ENCODE results near the gene SMC1B.
"Not testable (repeated sequence)": the region's sequence is repeated elsewhere in the genome, so short reads cannot be mapped to it uniquely, and the experiment has no call there.

The SMC1B gene

DNA sequence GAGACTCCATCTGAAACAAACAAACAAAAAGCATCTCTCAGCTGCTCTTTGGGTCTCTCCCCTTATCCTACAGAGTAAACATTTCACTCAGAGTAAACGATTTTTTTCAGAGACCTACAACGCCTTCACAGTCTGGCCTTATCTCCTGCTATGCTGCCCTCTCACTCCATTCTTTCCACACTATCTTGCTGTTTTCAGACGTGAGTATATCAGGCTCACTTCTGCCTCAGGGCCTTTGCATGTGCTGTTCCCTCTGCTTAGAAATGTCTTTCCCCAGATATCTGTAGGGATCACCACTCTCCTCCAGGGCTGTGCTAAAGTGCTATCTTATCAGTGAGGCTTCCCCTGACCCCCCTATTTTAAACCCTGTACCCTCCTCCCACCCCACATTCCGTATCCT, 6.6 kb upstream of the SMC1B start:
- no peak for DNase-seq (ENCODE audit: low spot score)

DNA sequence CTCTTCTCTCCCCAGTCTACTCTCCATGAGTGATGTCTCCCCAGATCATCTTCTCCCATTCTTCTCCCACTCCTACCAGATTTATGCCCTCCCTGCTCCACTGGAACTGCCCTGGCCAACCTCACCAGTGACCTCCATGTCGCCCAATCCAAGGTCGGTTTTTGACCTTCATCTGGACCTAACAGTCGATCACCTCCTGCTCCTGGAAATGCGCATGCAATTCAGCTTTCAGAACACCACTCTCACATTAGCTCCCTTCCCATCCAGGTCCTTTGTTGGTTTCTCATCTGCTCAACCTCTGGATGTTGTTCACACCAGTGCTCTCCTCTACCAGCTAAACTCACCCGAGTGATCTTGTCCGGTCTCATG, 5.4 kb upstream of the SMC1B start:
- DNase-seq (ENCODE audit: low spot score) = no peak

DNA sequence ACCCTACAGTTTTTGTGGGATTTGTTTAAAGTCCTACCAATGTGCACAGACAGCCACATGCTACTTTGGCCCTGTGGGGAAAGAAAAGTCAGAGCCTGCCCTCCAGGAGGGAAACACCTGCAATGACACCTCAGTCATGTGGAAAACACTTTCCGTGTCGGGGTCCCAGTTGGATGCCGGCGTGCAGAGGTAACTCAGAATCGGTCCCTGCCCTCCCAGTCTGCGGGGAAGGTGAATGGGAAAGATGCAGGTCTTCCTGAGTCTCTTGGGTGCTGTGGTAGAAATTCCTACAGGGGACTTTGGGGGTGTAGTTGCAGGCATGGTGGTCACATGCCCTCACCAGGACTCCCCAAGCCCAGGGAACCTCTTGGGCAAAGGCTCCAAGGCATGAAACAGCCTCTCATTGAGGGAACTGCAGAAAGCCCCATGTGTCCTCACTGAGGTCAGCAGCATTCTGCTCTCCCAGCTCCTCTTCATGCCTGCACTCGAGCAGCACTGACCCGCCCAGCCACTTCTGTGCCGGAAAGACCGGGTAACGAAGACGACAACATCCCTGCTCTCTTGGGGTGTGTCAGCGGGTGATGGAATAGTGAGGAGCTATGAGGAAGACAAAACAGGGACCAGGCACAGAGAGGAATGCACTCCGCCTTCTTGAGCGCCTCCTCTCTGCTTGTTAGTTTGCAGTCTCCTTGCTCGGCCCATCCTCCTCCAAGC, 4.8 kb upstream of the SMC1B start:
- DNase-seq (ENCODE audit: low spot score) = no peak

GRCh38 chr22:45413013-45413367, 409 bp downstream of the SMC1B start:
- no peak for DNase-seq (ENCODE audit: low spot score)

- DNase-seq (ENCODE audit: low spot score) = no peak
These were observed 5.6 kb downstream of the SMC1B start for GRCh38 chr22:45407793-45408192.

- DNase-seq (ENCODE audit: low spot score) = no peak
These were observed 10.9 kb downstream of the SMC1B start for GRCh38 chr22:45402466-45402985.

GRCh38 chr22:45399712-45400445, 13.5 kb downstream of the SMC1B start:
- no peak for DNase-seq (ENCODE audit: low spot score)

GRCh38 chr22:45398214-45398613, 15.2 kb downstream of the SMC1B start:
- no peak for DNase-seq (ENCODE audit: low spot score)

GRCh38 chr22:45397806-45398205, 15.6 kb downstream of the SMC1B start:
- DNase-seq (ENCODE audit: low spot score) = peak; percentile 35

DNA sequence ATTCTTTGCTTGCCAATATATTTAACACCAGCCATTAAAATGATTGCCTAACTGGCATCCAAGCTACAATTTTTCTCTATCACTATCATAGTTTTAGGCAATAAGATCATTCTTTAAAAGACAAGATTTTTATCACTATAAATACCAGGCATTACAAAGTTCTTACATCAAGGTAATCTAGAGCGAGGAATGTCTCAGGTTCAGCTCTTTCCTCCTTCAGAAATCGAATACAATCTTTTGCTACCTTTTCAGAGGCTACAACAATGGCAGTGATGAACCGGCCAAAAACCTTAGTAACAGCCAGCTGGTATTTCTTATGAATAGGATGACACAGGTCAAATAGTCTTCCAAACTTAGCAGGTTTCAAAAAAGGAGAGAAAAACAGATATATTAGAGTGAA, 23.9 kb downstream of the SMC1B start:
- DNase-seq (ENCODE audit: low spot score) = no peak

GRCh38 chr22:45381348-45381747, 32.1 kb downstream of the SMC1B start:
- DNase-seq (ENCODE audit: low spot score) = no peak

GRCh38 chr22:45376703-45377102, 36.7 kb downstream of the SMC1B start:
- no peak for DNase-seq (ENCODE audit: low spot score)

- DNase-seq (ENCODE audit: low spot score) = no peak
These were observed 37.4 kb downstream of the SMC1B start for GRCh38 chr22:45376009-45376408.

DNA sequence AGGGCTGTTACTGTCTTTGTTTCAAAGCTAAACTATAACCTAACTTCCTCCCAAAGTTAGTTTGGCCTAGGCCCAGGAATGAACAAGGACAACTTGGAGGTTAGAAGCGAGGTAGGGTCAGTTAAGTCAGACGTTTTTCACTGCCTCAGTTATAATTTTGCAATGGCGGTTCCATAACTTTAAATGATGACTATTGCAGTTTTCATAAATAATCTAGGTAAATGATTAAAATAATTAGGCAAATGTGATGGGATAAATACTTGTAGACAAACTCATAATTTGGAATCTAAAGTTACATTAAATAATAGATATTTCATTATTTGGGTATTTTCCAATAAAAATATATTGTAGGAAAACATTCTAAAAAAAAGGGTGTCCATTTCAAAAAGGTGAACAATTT, 39.8 kb downstream of the SMC1B start:
- not testable (repeated sequence) for DNase-seq (ENCODE audit: low spot score)

- DNase-seq (ENCODE audit: low spot score) = no peak
These were observed 46.7 kb downstream of the SMC1B start for GRCh38 chr22:45366713-45367112.

- no peak for DNase-seq (ENCODE audit: low spot score)
These were observed 53.8 kb downstream of the SMC1B start for GRCh38 chr22:45359627-45360026.

DNA sequence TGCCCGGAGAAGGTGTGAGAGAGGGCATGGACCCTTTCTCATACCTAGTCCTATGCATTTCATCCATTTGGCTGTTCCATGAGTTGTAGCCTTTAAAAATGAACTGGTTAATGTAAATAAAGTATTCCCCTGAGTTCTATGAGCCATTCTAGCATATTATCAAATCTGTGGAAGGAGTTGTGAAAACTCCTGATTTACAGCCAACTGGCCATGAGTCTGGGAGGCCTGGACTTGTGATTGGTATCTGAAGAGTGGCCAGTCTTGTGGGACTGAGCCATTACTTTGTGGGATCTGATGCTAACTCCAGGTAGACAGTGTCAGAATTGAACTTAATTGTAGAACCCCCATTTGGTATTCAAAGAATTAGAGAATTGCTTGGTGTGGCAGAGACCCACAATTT, 55.3 kb downstream of the SMC1B start:
- no peak for DNase-seq (ENCODE audit: low spot score)

DNA sequence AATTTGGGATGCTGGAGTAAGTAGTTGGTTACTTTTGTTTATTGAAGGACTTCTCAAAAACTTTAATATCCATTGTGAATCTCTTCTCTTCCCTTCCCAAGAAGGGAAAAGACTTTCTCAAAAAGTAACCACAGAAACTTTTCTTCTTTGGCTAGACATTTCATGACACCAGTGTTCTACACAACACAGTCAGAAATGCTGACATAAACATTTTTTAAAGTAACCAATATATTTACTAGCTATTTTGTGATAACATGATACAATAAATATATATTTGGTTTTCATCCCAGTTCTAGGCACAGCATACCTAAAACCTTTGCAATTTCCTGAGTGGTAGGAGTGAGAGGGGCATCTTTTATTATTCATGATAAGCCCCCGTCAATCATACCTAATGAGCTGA, 55.9 kb downstream of the SMC1B start:
- DNase-seq (ENCODE audit: low spot score) = no peak

GRCh38 chr22:45353786-45354185, 59.6 kb downstream of the SMC1B start:
- no peak for DNase-seq (ENCODE audit: low spot score)

GRCh38 chr22:45352757-45353156, 60.6 kb downstream of the SMC1B start:
- DNase-seq (ENCODE audit: low spot score) = not testable (repeated sequence)

DNA sequence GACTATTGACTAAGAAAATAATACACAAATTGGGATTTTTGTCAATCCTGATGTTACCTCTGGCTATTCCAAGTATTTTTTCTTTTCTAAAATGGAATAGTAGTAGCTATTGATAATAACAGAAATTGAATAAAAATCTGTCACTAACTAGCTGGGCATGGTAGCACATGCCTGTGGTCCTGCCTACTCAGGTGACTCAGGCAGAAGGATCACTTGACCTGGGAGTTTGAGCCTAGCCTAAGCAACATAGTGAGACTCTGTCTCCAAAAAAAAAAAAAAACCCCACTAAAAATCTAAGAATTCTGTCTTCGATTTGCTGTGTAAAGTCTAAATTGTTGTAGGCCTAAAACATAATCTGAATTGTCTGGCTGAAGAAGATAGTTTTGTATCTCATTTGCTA, 61.4 kb downstream of the SMC1B start:
- DNase-seq (ENCODE audit: low spot score) = no peak

- no peak for DNase-seq (ENCODE audit: low spot score)
These were observed 63.5 kb downstream of the SMC1B start for GRCh38 chr22:45349916-45350315.

DNA sequence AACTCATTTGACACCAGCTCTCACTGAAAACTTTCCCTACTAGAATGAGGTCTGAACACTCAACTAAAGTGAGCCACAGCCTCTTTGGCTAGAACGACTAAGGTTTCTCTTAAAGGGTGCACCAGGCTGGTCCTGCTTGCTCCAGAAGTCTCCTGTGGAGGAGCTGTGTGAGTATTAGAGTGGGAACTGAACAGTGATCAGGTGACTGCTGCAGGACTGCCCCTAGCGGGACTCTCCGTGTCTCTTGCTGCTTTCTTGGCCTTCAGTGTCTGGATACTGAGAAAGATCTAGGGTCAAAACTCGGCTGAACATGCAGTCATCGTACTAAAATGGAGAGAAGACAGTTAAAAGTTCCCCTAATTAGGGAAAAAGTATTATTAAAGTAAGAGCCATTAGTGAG, 69.1 kb downstream of the SMC1B start:
- peak; percentile 47 for DNase-seq (ENCODE audit: low spot score)

DNA sequence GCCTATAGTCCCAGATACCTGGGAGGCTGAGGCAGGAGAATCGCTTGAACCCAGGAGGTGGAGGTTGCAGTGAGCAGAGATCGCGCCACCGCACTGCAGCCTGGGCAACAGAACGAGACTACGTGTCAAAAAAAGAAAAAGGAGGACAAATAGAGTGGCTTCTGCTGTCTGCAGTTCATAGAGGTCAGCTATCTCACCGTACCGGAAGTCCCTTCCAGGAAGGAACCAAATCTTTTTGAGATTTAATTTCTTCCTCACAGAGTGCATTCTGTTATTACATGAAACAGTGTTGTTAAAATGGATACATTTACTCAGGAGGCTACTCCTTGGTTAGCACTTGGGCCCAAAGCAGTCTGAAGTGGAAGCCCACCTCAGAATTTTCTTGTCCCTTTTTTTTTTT, 70.3 kb downstream of the SMC1B start:
- no peak for DNase-seq (ENCODE audit: low spot score)

Data from hematopoietic multipotent progenitor cell treated with erythropoietin and hydrocortisone succinate and interleukin-3 and kit ligand, for 17 days (in vitro differentiated cells).